ENCODE data around the gene GXYLT2.
"Not testable (repeated sequence)": the region's sequence is repeated elsewhere in the genome, so short reads cannot be mapped to it uniquely, and the experiment has no call there.

GXYLT2 gene

DNA sequence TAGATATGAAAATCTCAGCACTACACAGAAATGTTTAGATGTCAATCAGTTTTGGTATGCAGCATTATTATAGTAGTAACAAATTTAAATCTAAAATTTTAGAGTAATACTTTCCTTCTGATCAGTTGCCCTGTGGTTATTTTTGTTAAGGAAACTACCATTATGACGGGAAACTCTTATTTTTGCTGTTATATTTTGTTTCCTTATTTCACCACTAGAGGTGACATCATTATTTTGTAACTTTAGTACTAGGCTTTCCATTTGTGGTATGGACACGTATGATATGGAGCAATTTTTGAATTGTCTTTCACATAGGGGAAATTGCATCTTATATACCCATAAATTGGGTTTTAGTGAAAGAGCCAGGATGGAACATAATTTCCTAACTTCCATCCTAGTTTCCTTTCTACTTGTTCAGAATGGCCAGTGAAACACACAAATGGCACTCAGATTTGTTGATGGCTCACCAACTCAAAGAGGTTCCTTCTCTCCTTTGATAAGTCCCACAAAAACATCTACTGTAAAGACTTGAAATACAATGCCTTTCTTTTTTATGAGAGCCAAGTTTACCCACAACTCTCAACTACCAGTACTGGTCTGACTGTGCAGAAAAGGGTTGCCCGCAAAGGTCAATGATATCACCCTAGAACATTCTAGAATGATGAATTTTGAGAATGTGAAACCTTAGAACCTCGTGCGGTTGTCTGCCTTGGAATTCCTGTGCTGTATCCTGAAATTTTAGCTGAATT lies 89.4 kb downstream of the GXYLT2 start:
- no peak for DNase-seq

DNA sequence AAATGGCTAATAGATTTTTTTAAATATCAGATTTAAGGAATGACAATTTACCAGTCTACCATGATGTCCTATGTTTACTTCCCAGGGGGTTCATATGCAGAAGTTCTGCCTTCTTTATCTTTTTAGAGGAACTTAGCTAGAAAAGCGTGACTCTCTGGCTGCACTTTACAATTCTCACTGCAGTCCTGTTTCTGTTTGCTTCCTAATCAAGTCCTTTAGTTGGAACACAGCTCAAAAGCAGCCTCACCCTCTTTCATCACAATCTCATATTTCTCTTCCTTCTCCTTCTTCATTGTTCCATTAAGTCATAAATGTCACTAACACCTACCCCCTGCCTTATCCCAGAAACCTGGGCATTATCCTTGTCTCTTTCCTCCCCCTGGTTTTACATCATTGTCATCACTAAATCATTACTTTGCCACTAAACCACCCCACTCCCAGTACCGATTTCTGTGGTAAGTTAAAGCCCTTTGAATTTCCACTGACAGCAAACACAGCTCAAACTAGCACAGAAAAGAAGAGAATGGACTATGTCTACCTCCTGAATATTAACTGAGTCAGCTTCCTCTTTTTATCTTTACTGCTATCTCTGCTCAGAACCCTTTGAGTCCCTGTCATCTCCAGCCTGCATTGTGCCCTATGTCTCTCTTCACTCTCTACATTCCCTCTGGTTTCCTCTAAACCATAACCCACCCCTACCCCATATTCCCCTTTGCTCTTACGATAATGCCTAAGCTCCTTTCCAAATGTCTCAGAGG lies 94.9 kb downstream of the GXYLT2 start:
- DNase-seq, result no peak

DNA sequence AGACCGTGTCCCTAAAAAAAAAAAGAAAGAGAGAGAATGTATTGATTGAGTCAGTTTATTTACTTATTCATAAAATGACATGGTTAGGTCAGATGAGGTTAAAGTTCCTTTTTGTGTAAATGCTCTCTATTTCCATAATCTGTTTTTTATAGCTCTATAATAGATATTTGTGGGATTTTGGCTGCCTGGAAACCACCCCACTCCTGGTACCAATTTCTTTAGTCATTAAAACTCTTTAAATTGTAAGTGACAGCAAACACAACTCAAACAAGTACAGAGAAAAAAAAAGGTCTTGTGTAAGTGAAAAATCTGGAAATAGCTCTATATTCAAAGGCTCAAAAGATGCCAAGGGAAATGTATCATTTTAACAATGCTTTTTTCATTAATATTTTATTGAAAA lies 97.7 kb downstream of the GXYLT2 start:
- no peak for DNase-seq

DNA sequence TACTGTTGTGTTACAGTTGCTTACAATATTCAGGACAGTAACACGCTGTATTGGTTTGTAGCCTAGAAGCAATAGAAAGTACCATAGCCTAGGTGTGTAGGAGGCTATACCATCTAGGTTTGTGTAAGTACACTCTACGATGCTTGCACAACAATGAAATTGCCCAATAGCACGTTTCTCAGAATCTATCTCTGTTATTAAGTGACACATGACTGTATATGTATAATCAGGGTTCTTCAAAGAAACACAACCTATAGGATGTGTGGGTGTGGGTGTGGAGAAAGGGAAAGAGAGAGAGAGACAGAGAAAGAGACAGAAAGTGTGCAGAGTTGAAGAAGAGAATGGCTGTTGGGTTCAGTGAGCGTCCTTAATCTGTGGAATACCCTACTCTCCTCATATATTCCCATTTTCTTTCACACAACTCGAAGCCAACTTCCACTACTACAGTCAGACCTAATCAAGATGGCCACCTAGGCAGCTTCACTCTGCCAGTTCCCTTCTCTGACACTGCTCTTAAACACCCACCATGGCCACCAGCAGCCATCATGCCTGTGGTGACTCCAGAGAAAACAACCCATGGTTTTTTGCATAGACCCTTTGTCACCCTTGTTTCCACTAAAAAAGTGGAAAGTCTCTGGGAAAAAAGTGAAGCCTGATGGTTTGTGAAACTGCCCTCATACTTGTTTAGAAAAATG lies 103.0 kb downstream of the GXYLT2 start:
- no peak for DNase-seq

DNA sequence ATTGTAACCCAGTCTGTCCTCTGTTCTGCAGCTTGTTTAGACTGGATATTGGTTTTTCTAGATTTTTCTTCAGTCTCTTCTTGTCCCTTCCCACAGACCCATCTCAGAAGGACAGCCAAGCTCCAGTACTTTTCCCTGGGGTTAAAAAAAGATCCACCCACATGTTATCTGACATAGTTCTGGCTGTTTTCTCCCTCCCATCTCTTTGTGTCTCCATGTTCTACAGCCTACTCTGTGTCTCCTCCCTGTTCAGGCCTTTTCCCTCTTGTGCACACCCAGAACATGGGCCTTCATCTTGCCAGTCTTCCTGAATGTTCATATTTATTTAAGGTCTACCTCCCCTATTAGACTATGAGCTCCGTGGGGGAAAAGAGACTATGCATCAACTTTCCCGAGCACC lies 103.7 kb downstream of the GXYLT2 start:
- DNase-seq, result no peak

DNA sequence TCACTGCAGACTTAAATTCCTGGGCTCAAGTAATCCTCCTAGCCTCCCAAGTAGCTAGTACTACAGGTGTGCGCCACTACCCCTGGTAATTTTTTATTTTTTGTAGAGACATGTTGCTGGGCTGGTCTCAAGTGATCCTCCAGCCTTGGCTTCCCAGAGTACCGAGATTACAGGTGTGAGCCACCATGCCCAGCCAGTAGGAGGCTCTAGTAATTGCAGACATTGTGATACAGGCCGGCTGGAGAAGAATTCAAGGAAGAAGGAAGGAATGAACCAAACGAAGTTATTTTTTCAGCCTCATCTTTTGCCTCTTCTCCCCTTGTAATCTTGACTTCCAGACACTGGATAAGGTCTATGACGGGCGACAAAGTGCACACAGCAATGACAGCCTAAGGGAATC lies 105.5 kb downstream of the GXYLT2 start:
- no peak for DNase-seq

DNA sequence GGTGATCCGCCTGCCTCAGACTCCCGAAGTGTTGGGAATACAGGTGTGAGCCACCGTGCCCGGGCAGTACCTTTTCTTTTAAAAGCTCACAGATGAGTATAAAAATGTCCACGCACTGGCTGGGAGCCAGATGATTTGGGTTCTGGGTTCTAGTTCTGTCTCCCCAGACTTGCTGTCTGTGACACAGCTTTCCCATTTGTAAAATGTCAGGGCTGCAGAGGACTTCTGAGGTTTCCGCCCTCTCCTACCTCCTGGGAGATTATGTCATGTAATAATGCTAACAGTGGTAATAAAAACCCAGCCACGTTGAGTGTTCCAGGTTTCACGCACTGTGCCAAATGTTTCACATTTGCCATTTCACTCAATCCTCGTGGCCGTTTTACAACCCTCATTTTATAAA lies 107.5 kb downstream of the GXYLT2 start:
- no peak for DNase-seq

DNA sequence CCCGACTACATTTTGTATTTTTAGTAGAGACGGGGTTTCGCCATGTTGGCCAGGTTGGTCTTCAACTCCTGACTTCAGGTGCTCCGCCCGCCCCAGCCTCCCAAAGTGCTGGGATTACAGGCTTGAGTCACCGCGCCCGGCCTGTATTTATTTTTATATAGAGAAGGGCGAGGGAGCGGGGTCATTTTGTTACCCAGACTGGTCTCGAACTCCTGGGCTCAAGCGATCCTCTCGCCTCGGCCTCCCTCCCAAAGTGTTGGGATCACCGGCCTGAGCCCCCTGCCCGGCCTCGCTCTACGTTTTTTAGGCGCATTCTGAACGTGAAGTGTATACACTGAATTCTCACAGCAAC lies 108.3 kb downstream of the GXYLT2 start:
- peak in 1 of 2 donors; percentile 2 for DNase-seq

DNA sequence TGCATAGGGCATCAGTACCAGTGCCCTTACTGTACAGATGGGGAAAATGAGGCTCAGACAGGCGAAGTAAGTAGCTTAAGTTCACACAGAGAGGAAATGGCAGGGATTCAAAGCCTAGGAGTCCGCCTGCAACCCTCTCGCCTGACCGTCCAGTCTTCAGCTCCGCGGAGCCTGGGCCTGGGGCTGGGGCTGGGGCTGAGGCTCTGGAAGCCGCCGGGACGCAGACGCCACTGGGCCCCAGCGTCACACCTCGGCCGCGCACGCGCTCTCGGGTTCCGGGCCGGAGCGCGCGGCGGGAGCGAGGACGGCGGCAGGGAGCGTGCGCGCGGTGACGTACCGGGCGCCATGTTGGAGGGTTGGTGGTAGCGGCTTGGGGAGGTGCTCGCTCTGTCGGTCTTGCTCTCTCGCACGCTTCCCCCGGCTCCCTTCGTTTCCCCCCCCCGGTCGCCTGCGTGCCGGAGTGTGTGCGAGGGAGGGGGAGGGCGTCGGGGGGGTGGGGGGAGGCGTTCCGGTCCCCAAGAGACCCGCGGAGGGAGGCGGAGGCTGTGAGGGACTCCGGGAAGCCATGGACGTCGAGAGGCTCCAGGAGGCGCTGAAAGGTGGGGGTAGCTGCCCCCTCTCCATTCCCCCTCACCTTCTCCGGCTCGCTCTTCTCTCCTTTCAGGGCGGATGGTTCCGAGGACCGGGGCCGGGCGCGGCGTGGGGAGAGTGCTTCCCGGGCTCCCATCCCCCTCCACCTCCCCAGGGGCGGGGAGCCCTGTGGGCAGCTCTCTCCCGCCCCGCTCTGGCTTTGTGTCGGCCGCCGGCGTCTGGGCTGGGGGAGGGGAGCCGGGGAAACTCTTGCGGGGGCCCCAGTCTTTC lies 108.9 kb downstream of the GXYLT2 start, which contains the start of gene PPP4R2:
Gene PPP4R2 (plus strand): TSS at position 339 of the 861 bp plus-strand sequence. CDS start 227 bp downstream, at position 566.
- DNase-seq, result peak; percentile 87 to 89

DNA sequence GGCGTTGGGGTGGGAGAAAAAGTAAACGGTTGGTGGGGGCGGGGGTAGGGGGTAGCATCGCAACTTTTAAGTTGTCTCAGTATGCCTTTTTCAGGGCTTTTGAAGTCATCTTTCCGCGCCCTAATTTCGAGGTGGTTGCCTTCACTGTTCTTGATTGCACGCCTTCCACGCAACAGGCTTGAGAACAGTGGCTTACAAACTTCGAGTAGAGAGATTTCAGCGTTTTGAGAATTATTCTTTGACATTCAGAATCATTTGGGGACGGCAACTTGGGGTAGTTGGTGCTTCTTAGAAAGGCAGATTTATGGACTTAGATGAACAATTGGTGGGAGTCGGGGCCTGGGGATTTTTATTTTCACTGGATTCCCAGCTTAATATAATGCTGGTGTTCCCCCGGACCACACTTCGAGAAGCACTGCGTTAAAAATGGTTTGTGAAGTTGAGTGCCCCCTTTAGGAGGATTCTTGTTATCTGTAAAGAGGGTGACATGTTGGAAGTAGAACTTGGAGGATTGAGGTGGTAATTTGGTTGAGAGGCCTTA lies 109.6 kb downstream of the GXYLT2 start:
- DNase-seq, result peak; percentile 16 to 26

DNA sequence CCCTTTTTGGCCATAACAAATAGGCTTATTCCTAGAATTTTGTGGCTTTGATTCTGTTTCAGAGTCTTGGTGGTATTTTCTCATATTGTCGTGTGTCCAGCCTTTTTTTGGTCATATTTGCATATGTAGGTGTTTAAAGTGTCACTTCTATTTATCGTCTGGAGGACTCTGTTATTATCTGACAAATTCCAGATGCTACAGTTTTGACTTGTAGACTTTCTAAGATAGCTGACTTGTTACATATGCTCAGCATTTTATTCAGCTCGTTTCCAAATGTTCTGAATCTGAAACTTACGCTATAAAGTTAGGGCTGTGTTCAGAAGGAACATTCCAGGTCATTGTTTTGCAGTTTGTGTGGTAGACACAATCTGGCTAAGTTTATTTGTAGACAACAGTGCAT lies 110.6 kb downstream of the GXYLT2 start:
- DNase-seq, result no peak

DNA sequence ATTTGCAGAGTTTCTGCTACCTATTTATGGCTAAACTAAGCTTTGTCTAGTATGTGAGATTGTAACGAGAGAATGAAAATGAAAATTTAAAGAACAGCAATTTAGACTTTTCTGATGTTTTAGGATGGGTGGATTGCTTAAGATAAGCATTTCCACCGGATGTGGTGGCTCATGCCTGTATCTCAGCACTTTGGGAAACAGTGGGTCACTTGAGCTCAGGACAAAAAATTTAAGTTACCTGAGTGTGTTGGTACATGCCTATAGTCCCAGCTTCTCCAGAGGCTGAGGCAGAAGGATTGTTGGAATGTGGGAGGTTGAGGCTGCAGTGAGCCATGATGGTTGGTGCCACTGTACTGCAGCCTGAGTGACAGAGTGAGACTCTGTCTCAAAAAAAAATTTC lies 112.1 kb downstream of the GXYLT2 start:
- peak; percentile 5 to 24 for DNase-seq

DNA sequence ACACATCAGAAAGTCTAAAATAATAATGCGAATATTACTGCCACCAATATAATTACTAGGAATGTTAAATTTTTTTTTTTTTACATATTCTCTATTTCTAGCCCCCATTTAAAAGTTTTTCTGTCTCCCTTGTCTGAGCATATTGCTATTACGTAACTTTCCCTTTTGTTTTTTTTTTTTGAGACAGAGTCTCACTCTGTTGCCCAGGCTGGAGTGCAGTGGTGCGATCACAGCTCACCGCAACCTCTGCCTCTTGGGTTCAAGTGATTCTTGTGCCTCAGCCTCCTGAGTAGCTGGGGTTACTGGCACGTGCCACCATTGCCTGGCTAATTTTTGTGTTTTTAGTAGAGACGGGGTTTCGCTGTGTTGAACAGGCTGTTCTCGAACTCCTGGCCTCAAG lies 115.2 kb downstream of the GXYLT2 start:
- DNase-seq, result not testable (repeated sequence)

DNA sequence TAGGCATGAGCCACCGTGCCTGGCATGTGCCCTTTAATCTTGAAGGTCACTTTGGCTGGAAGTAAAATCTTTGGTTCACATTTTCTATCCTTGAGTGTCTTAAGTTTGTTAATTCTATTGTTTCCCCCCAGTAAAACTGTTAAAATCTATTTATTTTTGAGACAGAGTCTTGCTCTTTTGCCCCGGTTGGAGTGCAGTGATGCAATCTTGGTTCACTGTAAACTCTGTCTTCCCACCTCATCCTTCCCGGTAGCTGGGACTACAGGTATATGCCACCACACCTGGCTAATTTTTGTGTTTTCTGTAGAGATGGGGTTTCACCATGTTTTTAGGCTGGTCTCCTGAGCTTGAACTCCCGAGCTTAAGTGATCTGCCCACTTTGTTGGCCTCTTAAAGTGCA lies 116.5 kb downstream of the GXYLT2 start:
- DNase-seq, result no peak

DNA sequence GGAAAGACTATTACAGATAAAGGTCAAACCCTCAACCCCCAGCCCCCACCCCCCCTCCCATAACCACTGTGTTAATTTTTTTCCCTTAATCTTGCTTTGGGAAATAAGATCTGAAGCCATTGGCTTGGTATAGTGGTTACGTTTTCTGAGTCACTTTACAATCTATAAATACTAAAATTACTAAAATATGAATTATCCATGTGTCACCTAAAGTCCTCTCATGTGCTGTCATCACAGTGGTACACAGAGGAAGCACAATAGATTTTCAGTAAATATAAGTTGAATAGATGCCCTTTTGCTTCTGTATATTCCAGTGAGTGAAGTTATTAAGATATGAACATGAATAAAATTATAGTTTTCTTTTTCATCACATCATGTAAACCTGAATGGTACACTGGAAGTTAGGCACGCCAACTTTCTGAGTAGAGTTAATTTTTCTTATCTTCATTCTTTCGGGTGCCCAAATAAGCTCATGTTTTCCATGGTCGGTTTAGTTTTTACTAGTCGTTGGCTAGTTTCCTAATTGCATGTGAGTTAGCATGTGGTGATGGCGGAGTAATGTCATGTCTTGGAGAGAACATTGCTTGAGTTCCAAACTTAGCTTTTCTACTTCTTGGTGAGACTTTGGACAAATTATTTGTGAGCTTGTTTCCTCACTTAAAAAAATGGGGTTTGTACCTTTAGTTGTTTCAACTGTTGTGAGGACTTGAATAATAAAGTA lies 120.3 kb downstream of the GXYLT2 start:
- no peak for DNase-seq

DNA sequence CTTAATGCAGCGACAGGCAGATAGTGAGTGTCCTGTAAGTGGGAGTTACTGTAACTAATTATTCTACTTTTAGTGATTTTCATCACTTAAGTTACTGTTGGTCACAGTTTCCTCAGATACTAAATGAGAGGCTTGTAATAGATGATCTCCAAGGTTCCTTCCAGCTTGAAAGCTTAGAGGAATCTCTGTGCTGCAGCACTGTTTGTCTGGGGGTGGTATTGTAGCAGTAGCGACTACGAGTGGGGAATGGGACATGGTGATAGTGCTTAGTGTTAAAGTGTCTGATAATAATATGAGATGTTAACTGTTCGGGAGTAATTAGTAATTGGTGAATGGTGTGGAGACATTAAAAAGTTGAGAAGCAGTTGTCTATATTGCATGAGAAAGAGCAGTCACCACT lies 121.2 kb downstream of the GXYLT2 start:
- DNase-seq, result no peak

DNA sequence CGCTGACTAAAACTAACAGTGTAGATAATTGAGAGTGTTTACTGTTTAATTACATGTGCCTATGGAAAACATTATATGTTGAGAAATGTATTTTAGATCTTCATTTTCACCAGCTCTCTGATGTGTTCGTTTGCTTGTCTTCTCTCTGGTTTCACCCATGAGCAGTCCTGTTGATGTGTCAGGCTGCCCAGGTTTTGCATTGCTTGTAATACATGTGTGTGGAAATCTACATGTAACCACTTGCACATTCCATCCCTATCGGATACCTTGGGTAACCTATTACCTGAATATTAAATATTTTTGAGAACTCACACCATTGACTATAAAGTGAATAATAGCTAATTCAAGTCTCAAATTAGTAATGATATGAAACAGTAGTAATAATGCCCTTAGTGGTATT lies 121.9 kb downstream of the GXYLT2 start:
- DNase-seq, result no peak

DNA sequence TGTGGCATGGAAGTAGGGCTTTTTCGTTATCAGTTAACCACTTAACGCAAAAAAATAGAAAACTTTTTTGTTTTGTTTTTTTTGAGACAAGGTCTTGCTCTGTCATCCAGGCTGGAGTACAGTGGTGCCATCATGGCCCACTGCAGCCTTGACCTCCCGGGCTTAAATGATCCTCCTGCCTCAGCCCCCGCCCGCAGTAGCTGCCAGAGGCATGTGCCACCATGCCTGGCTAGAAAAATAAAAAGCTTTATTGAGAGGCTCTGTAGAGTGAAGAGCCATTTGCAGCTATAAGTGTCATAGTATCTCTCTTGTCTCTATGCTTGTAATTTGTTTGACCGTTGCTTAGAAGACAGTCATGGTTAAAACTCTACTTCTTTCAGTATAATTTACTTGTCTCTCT lies 122.3 kb downstream of the GXYLT2 start:
- no peak for DNase-seq

DNA sequence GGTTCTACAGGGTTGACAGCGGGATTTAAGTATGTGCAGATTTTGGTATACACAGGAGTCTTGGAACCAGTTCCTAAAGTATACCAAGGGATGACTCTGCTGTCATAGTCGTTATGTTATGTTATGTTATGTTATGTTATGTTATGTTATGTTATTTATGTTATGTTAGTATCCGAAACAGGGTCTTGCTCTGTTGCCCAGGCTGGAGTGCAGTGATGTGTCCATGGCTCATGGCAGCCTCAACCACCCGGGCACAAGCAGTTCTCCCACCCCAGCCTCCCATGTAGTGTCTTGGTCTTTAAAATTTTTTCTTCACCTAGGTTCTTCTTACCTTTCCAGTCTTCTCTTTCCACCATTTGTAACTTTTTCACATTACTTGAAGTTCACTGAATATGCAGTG lies 130.5 kb downstream of the GXYLT2 start:
- DNase-seq, result no peak

DNA sequence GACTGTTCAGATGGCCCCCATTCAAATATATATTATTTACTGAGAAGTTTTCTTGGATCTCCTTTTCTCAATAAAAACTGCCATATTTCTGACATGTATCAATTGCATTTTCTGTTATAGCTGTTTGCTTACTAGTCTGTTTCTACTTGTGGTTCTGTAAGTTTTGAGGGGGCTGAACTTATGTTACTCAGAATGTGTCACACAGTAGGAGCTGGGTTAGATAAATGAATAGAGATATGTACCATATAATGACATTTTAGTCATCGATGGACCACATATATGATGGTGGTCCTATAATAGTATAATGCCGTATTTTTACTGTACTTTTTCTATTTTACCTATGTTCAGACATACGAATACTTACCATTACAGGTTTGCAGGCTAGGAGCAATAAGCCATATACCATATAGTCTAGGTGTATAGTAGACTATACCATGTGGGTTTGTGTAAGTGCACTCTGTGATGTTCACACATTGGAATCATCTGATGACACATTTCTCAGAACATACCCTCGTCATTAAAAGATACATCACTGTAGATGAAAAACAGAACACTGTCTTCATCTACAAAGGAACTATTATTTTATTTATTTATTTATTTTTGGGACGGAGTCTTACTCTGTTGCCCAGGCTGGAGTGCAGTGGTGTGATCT lies 131.1 kb downstream of the GXYLT2 start:
- no peak for DNase-seq

DNA sequence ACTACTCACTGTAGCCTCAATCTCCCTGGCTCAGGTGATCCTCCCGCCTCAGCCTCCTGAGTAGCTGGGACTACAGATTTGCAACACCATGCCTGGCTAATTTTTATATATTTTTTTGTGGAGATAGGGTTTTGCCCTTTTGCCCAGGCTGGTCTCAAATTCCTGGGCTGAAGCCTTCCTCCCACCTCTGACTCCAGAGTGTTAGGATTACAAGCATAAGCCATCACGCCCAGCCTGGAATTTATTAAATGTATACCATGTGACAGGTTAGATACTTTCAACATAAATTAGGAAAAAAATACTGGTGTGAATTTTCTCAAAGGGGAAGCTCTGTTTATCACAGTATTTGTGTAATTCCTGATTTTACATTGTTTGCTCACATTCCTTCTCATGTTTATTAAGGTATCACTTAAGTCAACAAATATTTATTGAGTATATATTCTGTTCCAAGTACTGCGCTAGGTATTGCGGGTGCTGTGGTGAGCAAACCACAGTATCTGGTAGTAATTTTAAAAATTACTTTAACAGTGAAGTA lies 133.5 kb downstream of the GXYLT2 start:
- DNase-seq, result no peak
